Measurements from ENCODE around the gene UQCRC2.

Gene UQCRC2

DNA sequence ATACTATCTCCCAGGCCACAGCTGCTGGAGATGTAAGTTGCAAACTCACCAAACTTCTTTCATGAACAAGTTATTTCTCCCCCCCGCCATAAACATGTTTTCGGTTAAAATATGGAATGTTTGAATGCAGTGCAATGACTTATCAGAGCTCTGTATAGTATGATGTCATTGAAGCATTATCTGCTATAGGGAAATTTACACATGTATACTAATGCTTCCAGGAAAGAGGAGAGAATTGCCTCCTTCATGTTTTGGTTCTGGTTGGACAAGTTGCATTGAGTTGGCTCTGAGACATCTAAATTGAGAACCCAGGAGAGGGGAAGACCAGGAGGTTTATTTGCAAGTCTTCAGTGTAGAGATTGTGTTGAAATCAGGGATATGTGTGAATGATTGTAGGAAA is 20.8 kb downstream of the UQCRC2 start:
- DNase-seq (ENCODE audit: extremely low spot score) = no peak
- ChIA-PET CTCF (no interaction called here), POLR2A (no interaction called here)
- no peak for TF ChIP-seq CTCF (IDR thresholded peaks at IDR 0.05; ENCODE audit: control extremely low read depth, extremely low read depth, low read depth, missing control alignments)

DNA sequence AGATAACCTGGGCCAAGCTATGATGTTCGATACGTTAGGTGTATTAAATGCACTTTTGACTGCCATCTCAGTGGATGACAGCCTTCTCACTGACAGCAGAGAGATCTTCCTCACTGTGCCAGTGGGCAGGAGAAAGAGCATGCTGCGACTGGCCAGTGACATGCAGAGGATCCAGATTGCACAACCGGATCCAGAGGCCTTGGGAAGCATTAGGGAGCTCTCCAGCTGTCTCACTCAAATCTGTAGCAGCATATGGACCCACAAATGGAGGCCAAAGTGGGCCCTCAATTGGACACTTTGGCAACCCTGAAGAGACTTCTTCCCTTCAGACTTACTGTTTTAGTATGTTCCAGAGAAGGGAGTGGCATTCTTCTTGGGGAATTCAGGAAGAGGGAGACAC is 26.9 kb downstream of the UQCRC2 start:
- TF ChIP-seq CTCF (IDR thresholded peaks at IDR 0.05; ENCODE audit: control extremely low read depth, extremely low read depth, low read depth, missing control alignments) = no peak
- DNase-seq (ENCODE audit: extremely low spot score) = no peak
- ChIA-PET CTCF (interaction anchor here (0.8 to 3.5 kb wide), 3 partner anchors 10 to 98 kb away, joined by 3 to 15 read pairs (median 3); no protein-coding TSS in a partner anchor), POLR2A (interaction anchor here (1.5 kb wide), 1 partner anchor 24 kb away, joined by 5 read pairs; no protein-coding TSS in a partner anchor)

DNA sequence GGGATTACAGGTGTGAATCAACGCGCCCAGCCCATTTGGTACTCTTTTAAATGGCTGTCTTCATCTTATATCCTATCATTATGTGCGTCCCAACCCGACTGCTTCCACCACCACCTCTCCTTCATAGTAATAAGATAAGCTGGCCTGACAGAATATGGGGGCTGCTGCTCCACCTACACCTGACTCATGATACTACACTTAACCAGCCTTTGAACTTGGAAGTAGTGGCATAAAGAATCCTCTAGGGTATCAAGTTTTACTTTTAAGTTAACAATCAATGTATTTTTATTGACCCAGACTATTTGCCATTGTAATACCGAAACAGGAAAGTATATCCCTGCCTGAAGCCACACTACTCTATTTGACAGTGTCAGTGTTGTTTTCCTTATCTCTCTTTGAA is 28.9 kb downstream of the UQCRC2 start:
- DNase-seq (ENCODE audit: extremely low spot score) = no peak
- POLR2A ChIA-PET = interaction anchor here (0.7 kb wide), 1 partner anchor 22 kb away, joined by 3 read pairs; no protein-coding TSS in a partner anchor
- CTCF ChIA-PET = interaction anchor here (1.9 kb wide), 1 partner anchor 206 kb away, joined by 5 read pairs; no protein-coding TSS in a partner anchor
- TF ChIP-seq CTCF (IDR thresholded peaks at IDR 0.05; ENCODE audit: control extremely low read depth, extremely low read depth, low read depth, missing control alignments) = no peak

DNA sequence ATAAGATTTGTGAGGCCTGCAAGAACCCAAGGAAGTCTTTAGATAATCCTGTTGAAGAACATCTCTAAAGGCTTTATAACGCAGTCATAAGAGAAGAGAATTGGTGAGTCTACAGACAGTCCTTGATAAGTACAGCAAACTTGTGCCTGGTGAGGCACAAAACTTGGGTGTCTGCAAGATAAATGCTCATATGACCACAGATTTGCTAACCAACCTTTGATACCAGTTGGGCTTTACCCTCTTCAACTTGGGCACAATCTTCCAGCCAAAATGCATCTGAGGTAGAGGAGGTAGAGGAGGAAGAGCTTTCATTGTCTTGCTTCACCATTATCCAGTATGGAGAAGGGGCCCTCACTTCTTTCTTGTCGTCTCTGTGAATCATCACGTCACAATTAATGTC is 30.9 kb downstream of the UQCRC2 start:
- ChIA-PET CTCF (interaction anchor here (1.7 kb wide), 1 partner anchor 94 kb away, joined by 6 read pairs; no protein-coding TSS in a partner anchor), POLR2A (no interaction called here)
- DNase-seq (ENCODE audit: extremely low spot score) = no peak
- TF ChIP-seq CTCF (IDR thresholded peaks at IDR 0.05; ENCODE audit: control extremely low read depth, extremely low read depth, low read depth, missing control alignments) = no peak

GRCh38 chr16:21985524-21985923 is 32.4 kb downstream of the UQCRC2 start:
- TF ChIP-seq CTCF (IDR thresholded peaks at IDR 0.05; ENCODE audit: control extremely low read depth, extremely low read depth, low read depth, missing control alignments) = no peak
- POLR2A ChIA-PET = no interaction called here
- CTCF ChIA-PET = interaction anchor here (1.7 kb wide), 1 partner anchor 92 kb away, joined by 6 read pairs; no protein-coding TSS in a partner anchor
- DNase-seq (ENCODE audit: extremely low spot score) = no peak

DNA sequence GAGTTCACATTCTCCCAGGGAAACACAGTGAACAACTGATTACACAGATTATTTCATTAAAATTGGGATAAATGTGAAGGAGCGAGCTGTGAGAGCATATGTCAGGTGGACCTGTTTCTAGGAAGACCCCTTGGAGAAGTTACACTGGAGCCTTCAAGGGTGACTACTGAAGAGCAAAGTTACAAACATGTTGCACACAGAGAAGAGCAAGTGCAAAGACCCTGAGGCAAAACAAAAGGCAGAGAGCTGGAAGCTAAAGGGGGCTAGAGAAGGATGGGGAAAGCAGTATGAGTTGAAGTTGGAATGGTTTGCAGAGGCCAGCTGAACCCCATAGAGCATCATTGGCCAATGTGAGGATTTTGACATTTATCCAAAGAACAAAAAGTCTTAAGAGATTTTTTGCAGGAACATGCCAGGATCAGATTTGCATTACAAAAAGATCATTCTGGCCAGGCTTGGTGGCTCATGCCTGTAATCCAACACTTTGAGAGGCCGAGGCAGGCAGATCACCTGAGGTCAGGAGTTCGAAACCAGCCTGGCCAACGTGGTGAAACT is 33.6 kb downstream of the UQCRC2 start:
- no peak for DNase-seq (ENCODE audit: extremely low spot score)
- no peak for TF ChIP-seq CTCF (IDR thresholded peaks at IDR 0.05; ENCODE audit: control extremely low read depth, extremely low read depth, low read depth, missing control alignments)
- POLR2A ChIA-PET = no interaction called here
- CTCF ChIA-PET = interaction anchor here (0.9 to 1.1 kb wide), 3 partner anchors 22 to 201 kb away, joined by 3 read pairs; no protein-coding TSS in a partner anchor

Measured in GM10248 (cell line).